ENCODE measurements around the gene CCDC88C.

Gene CCDC88C

GRCh38 chr14:91369628-91370445 lies 47.8 kb downstream of the CCDC88C start:
- in situ Hi-C loops (cut with MboI; ENCODE audit: low sequenced_read_pairs) = no loop called here

- in situ Hi-C loops (cut with MboI; ENCODE audit: low sequenced_read_pairs) = no loop called here
Observed at GRCh38 chr14:91368776-91369416, 48.7 kb downstream of the CCDC88C start.

- in situ Hi-C loops (cut with MboI; ENCODE audit: low sequenced_read_pairs) = no loop called here
Observed at GRCh38 chr14:91367173-91368171, 50.1 kb downstream of the CCDC88C start.

- in situ Hi-C loops (cut with MboI; ENCODE audit: low sequenced_read_pairs) = no loop called here
Observed at GRCh38 chr14:91366749-91367148, 50.9 kb downstream of the CCDC88C start.

GRCh38 chr14:91365552-91365951 lies 52.1 kb downstream of the CCDC88C start:
- in situ Hi-C loops (cut with MboI; ENCODE audit: low sequenced_read_pairs) = no loop called here

GRCh38 chr14:91364524-91365270 lies 52.9 kb downstream of the CCDC88C start:
- in situ Hi-C loops (cut with MboI; ENCODE audit: low sequenced_read_pairs) = no loop called here

GRCh38 chr14:91363776-91364523 lies 53.7 kb downstream of the CCDC88C start:
- in situ Hi-C loops (cut with MboI; ENCODE audit: low sequenced_read_pairs) = no loop called here

- in situ Hi-C loops (cut with MboI; ENCODE audit: low sequenced_read_pairs) = no loop called here
Observed at GRCh38 chr14:91361233-91361811, 56.3 kb downstream of the CCDC88C start.

GRCh38 chr14:91360490-91361232 lies 57.0 kb downstream of the CCDC88C start:
- in situ Hi-C loops (cut with MboI; ENCODE audit: low sequenced_read_pairs) = no loop called here

GRCh38 chr14:91358654-91359220 lies 58.9 kb downstream of the CCDC88C start:
- in situ Hi-C loops (cut with MboI; ENCODE audit: low sequenced_read_pairs) = no loop called here

- in situ Hi-C loops (cut with MboI; ENCODE audit: low sequenced_read_pairs) = no loop called here
Observed at GRCh38 chr14:91358025-91358319, 59.6 kb downstream of the CCDC88C start.

- in situ Hi-C loops (cut with MboI; ENCODE audit: low sequenced_read_pairs) = no loop called here
Observed at GRCh38 chr14:91357272-91358024, 60.2 kb downstream of the CCDC88C start.

- in situ Hi-C loops (cut with MboI; ENCODE audit: low sequenced_read_pairs) = no loop called here
Observed at GRCh38 chr14:91356181-91356763, 61.3 kb downstream of the CCDC88C start.

GRCh38 chr14:91354979-91355685 lies 62.5 kb downstream of the CCDC88C start:
- in situ Hi-C loops (cut with MboI; ENCODE audit: low sequenced_read_pairs) = no loop called here

GRCh38 chr14:91354221-91354916 lies 63.3 kb downstream of the CCDC88C start:
- in situ Hi-C loops (cut with MboI; ENCODE audit: low sequenced_read_pairs) = no loop called here
